GM18505 (cell line): ENCODE data around the gene DNAJC5G.

Experiments used
- ATAC-seq: cut with Tn5 transposase; IDR thresholded peaks from one replicate; pipeline ENCODE4 v1.9.1; 2021; ENCODE audit not compliant: unreplicated experiment
- POLR2A ChIP-seq: IDR thresholded peaks from 4 replicates; pipeline ENCODE4 v1.6.1; 2011; ENCODE audit warnings: borderline replicate concordance; ENCODE audit not compliant: insufficient read depth, insufficient read length; ENCODE audit errors: extremely low read depth

The DNAJC5G gene

DNA sequence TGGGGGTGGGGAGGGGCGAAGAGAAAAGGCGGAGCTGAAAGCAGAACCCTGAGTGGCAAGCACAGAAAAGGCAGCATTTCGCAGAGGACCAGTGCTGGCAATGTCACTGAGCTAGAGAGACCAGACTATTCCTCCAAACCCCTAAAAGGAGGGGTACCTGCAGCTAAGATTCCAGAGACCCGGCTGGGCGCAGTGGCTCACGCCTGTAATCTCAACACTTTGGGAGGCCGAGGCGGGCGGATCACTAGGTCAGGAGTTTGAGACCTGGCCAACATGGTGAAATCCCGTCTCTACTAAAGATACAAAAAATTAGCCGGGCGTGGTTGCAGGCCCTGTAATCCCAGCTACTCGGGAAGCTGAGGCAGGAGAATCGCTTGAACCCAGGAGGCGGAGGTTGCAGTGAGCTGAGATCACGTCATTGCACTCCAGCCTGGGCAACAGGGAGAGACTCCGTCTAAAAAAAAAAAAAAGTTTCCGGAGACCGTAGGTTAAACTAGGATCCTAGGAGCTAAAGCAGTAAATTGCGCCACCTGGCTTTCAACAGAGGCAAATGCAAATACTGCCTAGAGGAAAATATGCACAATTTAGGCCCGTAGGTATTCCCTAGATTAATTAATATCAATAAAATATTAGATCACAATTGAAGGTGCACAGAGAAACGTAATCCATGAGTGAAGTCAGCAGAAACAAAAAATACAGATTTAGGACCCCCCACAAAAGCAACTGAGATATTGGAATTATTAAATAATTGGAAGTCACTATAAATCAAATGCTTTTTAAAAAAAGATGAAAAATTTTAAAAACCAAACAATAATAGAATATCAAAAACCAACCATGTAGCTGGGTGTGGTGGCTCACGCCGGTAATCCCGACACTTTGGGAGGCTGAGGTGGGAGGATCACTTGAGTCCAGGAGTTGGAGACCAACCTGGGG is 28.1 kb downstream of the DNAJC5G start:
- no peak for ATAC-seq
- no peak for TF ChIP-seq POLR2A

DNA sequence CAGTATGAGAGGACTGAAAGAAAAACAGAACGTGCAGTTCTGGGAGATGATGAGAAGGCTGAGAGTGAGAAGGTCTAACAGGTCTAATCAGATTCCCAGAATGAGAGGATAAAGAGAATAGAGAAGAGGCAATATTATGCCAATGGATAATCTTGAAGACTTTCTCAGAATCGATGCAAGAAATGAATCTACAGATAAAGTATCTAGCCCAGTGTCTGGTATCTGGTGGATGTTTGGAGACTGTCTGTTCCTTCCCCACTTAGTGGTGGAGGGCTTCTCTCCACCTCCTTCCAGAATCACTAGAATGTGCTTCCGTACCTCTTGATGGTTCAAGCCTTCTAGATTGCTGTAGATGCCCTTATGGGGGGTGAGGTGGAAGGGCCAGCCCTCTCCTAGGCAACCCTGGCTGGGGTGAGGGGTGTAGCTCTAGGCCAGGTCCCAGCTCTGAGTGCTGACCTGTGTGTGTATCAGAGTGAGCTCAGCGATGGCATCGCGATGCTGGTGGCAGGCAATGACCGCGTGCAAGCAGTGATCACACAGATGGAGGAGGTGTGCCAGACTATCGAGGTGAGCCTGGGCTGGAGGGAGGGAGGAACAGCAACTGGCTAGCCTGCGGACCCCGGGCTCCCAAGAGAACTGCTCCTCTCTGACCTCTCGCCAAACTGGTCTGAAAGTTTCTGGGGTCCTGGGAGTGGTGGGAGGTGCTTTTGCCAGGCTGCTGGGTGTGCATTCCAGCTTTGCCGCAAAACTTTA is 29.4 kb downstream of the DNAJC5G start:
- no peak for ATAC-seq
- no peak for TF ChIP-seq POLR2A

DNA sequence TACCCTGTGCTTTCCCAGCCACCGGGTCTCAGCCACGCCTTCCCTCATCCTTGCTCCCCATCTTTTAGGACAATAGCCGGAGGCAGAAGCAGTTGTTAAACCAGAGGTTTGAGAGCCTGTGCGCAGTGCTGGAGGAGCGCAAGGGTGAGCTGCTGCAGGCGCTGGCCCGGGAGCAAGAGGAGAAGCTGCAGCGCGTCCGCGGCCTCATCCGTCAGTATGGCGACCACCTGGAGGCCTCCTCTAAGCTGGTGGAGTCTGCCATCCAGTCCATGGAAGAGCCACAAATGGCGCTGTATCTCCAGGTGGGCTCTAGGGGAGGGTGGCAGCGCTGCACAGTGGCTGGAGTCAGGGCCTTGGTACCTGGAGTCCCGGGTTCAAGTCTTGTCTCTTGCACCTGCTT is 30.3 kb downstream of the DNAJC5G start:
- ATAC-seq = no peak
- TF ChIP-seq POLR2A = no peak

DNA sequence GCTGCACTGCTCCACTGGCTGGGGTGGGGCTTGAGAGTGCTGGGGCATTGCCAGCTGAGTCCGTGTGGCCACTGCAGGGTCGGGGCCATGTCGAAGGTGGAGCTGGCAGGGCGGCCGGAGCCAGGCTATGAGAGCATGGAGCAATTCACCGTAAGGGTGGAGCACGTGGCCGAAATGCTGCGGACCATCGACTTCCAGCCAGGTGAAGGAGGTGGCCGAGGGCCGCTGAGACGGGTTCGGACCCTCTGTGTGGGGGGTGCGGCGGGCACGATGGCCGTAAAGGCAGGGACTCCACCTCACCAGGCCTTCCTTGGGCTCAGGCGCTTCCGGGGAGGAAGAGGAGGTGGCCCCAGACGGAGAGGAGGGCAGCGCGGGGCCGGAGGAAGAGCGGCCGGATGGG is 30.9 kb downstream of the DNAJC5G start:
- no peak for ATAC-seq
- no peak for TF ChIP-seq POLR2A

DNA sequence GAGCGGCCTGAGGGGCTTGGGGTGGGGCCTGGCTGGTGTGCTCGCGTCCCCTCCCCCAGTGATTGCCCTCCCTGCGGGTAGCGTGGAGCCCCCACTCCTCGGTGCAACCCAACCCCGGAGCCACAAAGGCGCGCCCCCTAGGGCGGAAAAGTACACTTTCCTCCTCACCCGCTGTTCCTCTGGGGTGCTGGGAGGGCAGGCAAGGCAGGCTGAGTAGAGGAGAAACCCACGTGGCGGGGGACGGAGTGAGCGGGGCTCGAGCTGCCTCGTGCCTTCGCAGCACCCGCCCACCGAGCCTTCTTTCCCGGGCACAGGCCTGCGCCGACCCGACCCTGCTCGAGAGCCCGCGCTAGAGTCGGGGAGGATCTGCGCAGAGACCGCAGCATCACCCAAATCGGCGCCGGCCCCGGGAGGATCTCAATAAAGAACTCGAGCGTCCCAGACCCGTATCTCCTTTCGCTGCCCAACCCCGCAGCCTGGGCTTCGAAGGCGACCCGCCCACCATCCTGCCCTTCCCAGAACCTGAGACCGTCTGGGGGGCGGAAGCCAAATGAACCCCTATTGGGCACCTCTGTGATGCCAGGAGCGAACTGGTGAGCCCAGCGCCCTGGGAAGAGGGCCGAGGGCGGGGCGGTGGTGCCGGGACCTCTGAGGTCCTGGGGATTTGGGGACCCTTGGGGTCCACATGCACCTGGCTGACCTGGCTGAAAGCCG is 31.5 kb downstream of the DNAJC5G start:
- TF ChIP-seq POLR2A = no peak
- no peak for ATAC-seq

DNA sequence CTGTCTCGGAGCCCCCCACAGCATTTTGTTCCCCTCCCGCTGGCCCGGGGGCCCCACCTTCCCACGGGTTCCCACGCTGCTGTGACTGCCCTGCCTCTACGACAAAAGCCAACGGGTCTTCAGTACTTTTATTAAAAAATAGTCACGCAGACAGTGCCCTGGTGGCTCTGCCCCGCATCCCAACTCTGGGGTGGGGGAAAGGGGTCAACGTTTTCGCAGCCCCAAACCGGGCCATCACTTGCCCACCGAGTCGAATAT is 32.0 kb downstream of the DNAJC5G start:
- no peak for TF ChIP-seq POLR2A
- no peak for ATAC-seq

DNA sequence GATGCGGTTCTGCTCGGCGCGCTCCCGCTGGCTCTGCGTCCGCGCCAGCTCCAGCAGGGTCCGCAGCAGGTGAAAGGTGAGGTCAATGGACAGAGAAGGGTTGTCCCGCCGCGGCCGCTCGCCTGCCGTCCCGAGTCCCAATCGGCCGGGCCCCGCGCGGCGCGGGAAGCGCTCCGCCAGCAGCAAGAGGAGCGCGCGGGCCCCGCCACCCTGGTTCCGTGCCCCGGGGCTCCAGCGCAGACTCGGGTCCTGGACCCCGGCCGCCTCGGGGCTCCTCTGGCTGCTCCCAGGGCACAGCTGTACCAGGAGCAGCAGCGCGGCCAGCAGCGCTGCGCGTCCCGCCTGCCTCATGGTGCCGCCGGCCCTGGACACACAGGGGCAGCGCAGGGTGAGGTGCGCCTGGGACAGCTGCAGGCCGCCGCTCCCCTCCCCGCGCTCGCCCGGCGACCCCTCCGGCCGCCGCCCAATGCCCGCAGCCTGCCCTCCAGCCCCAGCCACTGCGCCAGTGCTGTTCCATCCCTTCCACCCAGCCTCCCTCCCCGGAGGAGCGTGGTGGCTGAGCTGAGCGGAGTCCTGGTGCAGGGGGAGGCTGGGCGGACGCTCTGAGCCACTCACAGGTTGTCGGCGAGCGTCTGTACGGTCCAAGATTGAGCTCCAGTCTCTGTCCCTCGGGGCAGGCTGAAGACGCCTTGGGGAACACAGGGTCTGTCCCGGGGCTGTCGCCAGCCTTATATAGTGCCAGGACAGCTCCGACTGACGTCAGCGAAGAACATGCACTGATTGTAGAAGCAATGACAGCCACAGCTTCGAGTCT is 32.5 kb downstream of the DNAJC5G start:
- ATAC-seq = no peak
- no peak for TF ChIP-seq POLR2A

DNA sequence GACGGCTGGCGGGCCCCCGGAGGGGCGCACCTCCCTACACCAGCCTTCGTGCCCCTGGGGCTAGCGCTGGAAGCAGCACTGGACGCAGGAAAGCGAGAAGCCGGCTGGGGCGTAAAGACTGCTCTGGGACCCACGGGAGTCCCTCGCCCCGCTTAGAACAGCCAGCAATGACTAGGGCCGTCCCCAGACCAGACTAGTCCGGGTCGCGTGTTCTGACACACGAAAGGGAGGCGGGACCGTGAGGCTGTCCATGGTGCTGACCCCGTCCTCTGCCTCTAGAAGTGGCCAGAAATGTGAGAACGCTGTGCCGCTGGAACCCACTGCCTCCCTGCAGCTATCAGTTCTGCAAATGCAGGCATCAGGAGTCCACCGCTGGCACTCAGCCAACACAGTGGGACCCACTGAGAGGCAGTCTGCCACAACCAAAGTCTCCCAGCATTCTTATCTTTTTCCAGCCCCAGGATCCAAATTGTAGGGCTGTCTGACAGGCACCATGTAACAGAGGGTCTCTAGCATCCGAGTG is 33.2 kb downstream of the DNAJC5G start, which contains the start of gene UCN:
Gene UCN (minus strand): TSS at position 87 of the 523 bp plus-strand sequence. CDS start 550 bp downstream, outside the sequence.
- ATAC-seq = no peak
- TF ChIP-seq POLR2A = no peak

DNA sequence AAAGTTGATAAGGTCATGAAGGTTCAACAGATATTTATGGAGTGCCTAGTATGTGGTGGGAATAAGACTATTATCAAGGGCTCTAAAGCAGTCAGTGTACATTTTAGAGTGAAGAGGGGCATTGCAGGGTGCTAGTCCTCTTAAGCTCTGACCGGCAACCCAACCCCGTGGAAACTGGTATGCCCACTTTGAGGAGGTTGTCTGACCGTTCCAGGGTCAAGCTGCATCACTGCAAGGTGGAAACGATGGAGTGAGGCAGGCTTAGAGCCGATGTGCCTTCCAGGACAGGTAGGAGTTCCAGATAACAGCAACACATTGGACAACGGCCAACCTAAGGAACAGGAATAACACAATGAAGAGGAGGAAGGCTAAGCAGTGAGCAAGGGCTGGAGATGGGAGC is 34.4 kb downstream of the DNAJC5G start:
- ATAC-seq = no peak
- no peak for TF ChIP-seq POLR2A

DNA sequence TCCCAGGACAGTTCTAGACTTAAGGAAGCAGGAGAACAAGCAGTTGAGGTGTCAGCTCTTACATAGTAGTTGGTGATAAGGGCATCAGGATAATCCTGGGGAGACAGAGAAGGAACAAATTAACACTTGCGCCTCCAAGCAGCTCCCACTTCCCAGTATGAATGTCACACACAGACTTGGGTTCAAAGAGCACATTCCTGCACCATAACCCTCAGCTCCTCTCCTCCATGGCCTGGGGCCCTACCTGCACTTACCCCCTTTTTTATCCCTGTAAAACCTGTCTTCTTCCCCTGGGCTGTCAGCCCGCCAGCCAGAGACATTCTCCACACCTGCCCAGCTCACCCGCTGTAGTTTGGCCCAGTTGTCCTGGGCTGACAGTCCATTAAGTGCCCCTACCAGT is 36.9 kb downstream of the DNAJC5G start:
- no peak for TF ChIP-seq POLR2A
- ATAC-seq = no peak

DNA sequence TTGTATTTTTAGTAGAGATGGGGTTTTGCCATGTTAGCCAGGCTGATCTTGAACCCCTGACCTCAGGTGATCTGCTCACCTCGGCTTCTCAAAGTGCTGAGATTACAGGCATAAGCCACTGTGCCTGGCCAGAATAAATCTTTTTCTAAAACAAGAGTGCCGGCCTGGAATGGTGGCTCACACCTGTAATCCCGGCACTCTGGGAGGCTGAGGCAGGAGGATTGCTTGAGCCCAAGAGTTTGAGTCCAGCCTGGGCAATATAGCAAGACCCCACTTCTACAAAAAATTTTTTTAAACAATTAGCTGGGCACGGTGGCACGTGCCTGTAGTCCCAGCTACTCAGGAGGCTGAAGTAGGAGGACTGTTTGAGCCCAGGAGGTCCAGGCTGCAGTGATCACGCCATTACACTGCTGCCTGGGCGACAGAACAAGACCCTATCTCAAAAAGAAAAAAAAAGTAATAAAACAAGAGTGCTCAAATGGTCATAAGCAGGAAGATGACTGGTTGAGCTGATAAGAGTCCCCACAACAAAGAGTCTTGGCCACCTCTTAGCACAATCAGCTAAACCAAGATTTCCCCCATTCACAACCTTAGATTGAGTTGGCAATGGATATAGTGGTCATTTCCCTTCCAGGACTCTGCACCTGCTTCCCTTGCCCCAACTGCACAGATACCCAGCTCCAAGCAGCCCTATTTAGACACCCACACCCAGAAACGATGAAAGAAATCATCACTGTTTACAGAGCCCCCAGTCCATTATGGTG is 38.8 kb downstream of the DNAJC5G start:
- ATAC-seq = no peak
- no peak for TF ChIP-seq POLR2A

DNA sequence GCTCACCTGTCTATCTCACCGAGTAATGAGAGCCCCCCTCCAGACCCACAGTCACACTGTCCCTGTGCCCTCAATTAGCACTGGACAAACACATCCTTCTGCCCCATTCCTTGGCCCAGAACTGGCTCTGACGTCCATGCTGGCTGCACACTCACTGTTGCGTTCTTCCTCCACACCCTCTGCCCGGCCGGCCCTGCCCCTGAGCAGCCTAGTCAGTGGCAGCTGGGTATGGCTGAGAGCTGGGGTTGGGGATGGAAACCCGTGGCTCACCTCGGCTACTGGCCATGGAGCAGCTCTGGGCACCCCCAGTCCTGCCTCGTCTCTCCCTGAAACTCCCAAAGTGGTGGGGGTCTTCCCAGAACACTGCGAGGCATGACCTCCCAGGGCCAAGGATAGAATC is 39.5 kb downstream of the DNAJC5G start:
- TF ChIP-seq POLR2A = no peak
- ATAC-seq = no peak
